Vagina (tissue), 2 donors: ENCODE data around the gene COQ3. TPM values are rescaled to one million over a fixed set of nuclear protein-coding genes. Genes with fewer than 3 reads are reported as not detected.

ENCODE experiments used
- DNase-seq, 2 donors: peaks; one replicate each; pipeline ENCODE4 v3.0.0-alpha.2; 2017; ENCODE audit errors: extremely low spot score in 2 of 2
- H3K27ac ChIP-seq: fragments of 200-600 bp; sonication (generic); one replicate; pipeline ENCODE4 v1.5.1; 2019
- H3K27me3 ChIP-seq: fragments of 200-600 bp; sonication (generic); one replicate; pipeline ENCODE4 v1.5.1; 2019
- H3K36me3 ChIP-seq, 2 donors: fragments of 200-600 bp; sonication (generic); one replicate each; pipeline ENCODE4 v1.5.1; 2017 to 2019
- H3K4me1 ChIP-seq: fragments of 200-600 bp; sonication (generic); one replicate; pipeline ENCODE4 v1.5.1; 2019
- H3K4me3 ChIP-seq, 2 donors: fragments of 200-600 bp; sonication (generic); 1 replicate in 1 of 2; 2 replicates in 1 of 2; pipeline ENCODE4 v1.5.1; 2016 to 2019
- H3K9me3 ChIP-seq: fragments of 200-600 bp; sonication (generic); one replicate; pipeline ENCODE4 v1.5.1; 2019
- POLR2A ChIP-seq, 2 donors: fragments of 450-650 bp; IDR thresholded peaks; one replicate each; pipeline ENCODE4 v1.6.1; 2017; ENCODE audit warnings: antibody characterized with exemption in 2 of 2, mild to moderate bottlenecking in 2 of 2, moderate library complexity in 2 of 2
- POLR2AphosphoS5 ChIP-seq, 2 donors: sonication (generic); formaldehyde crosslinking; IDR thresholded peaks; one replicate each; pipeline ENCODE4 v1.9.0; 2017; ENCODE audit warnings: antibody characterized with exemption in 2 of 2, mild to moderate bottlenecking in 2 of 2, low read depth in 1 of 2; ENCODE audit not compliant: insufficient read depth in 1 of 2
- intact Hi-C: fragments of 100-400 bp; cut with DNase I; formaldehyde crosslinking; loops from one replicate; pipeline ENCODE4 v1.15.1; 2023
- total RNA-seq: library from RNA; depleted of rRNA; stranded (reverse); fragments of >200 nt; gene quantifications from one replicate; pipeline ENCODE4 v1.2.3, GENCODE V29; 2016
- TF ChIP-seq, protein P1 (sequence below), 3 experiments: fragments of 450-650 bp in 2 of 3; fragments of 200-600 bp in 1 of 3; sonication (generic) in 1 of 3; IDR thresholded peaks; one replicate each; pipeline ENCODE4 v1.5.1; 2017 to 2019; ENCODE audit warnings: antibody characterized with exemption in 3 of 3, mild to moderate bottlenecking in 2 of 3, moderate library complexity in 2 of 3

COQ3 gene
- total RNA-seq, 1 donor from 2014 or later: 3.7 TPM

DNA sequence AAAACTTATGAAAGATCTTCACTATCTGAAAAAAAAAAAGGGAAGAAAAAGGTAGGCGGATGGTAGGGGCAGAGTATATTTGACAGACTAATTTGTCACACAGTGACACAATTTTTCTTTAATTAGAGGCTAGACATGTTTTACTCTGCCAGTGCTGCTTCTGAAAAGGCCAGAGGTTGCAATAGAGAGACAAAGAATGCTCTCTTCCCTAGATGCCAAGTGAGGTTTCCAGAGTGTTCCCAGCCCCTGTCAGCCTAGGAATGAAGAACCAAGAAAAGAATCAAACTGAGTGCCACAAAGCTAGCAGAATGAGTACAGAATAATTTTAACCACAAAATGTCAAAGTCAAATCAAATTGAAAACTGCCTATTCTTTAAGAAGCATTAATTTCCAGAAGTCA is 18.1 kb upstream of the COQ3 start:
- no peak overlapping the region for H3K4me3 ChIP-seq
- TF ChIP-seq POLR2A (IDR thresholded peaks at IDR 0.05): no peak
- TF ChIP-seq, protein P1, sequence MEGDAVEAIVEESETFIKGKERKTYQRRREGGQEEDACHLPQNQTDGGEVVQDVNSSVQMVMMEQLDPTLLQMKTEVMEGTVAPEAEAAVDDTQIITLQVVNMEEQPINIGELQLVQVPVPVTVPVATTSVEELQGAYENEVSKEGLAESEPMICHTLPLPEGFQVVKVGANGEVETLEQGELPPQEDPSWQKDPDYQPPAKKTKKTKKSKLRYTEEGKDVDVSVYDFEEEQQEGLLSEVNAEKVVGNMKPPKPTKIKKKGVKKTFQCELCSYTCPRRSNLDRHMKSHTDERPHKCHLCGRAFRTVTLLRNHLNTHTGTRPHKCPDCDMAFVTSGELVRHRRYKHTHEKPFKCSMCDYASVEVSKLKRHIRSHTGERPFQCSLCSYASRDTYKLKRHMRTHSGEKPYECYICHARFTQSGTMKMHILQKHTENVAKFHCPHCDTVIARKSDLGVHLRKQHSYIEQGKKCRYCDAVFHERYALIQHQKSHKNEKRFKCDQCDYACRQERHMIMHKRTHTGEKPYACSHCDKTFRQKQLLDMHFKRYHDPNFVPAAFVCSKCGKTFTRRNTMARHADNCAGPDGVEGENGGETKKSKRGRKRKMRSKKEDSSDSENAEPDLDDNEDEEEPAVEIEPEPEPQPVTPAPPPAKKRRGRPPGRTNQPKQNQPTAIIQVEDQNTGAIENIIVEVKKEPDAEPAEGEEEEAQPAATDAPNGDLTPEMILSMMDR (IDR thresholded peaks at IDR 0.05): no peak
- TF ChIP-seq POLR2AphosphoS5 (IDR thresholded peaks at IDR 0.05; ENCODE audit: insufficient read depth in 1 of 2, low read depth in 1 of 2): no peak
- H3K27ac ChIP-seq: no peak overlapping the region
- H3K4me1 ChIP-seq: peaks cover 45% of the 10 kb centered on the region
- DNase-seq: no peak
- H3K9me3 ChIP-seq: no peaks in the 10 kb centered on the region
- peaks cover 0 to 29% of the 10 kb centered on the region in 2 donors for H3K36me3 ChIP-seq
- H3K27me3 ChIP-seq: no peaks in the 10 kb centered on the region
- intact Hi-C loops: no loop called here

DNA sequence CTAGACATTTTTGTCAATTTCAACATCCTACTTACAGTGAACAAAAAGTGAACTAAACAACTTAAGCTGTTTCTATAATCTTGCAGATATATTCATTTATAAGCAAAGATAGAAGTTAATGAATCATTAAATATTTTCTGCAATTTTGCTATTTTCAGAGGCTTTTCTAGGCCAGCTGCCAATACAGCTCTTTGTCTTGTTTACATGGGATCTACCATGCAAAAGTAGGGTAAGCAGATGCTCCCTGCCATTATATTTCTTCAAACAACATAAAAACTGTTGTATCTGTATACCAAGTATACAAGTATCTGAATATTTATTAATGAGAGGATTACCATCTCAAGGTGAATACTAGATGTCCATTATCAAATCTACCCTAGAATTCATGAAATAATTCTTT is 15.7 kb upstream of the COQ3 start:
- DNase-seq: no peak
- intact Hi-C loops: no loop called here
- H3K4me3 ChIP-seq: no peak overlapping the region
- no peaks in the 10 kb centered on the region for H3K27me3 ChIP-seq
- H3K27ac ChIP-seq: no peak overlapping the region
- peaks cover 0 to 53% of the 10 kb centered on the region in 2 donors for H3K36me3 ChIP-seq
- H3K4me1 ChIP-seq: peaks cover 21% of the 10 kb centered on the region
- no peaks in the 10 kb centered on the region for H3K9me3 ChIP-seq
- TF ChIP-seq POLR2AphosphoS5 (IDR thresholded peaks at IDR 0.05; ENCODE audit: insufficient read depth in 1 of 2, low read depth in 1 of 2) (no peak), POLR2A (IDR thresholded peaks at IDR 0.05) (no peak)
- TF ChIP-seq, protein P1 (IDR thresholded peaks at IDR 0.05): no peak

DNA sequence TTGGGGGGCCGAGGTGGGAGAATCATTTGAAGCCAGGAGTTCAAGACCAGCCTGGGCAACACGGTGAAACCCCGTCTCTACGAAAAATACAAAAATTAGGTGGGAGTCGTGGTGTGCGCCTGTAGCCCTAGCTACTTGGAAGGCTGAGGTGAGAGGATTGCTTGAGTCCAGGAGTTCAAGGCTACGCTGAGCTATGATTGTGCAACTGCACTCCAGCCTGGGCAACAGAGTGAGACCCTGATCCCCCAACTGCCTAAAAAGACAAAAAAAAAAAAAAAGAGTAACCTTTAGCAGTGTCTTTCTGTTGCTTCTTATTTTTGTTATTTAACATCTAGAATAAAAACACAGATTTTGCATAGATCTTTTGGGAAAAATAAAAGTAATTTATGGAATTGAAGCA is 13.1 kb upstream of the COQ3 start:
- DNase-seq: no peak
- Histone ChIP-seq H3K4me1 (peaks cover under 1% of the 10 kb centered on the region), H3K36me3 (peaks cover 0 to 75% of the 10 kb centered on the region in 2 donors), H3K9me3 (no peaks in the 10 kb centered on the region), H3K27me3 (no peaks in the 10 kb centered on the region), H3K27ac (no peak overlapping the region), H3K4me3 (no peak overlapping the region)
- intact Hi-C loops: no loop called here
- TF ChIP-seq POLR2AphosphoS5 (IDR thresholded peaks at IDR 0.05; ENCODE audit: insufficient read depth in 1 of 2, low read depth in 1 of 2) (no peak), POLR2A (IDR thresholded peaks at IDR 0.05) (no peak)
- TF ChIP-seq, protein P1 (IDR thresholded peaks at IDR 0.05): no peak

DNA sequence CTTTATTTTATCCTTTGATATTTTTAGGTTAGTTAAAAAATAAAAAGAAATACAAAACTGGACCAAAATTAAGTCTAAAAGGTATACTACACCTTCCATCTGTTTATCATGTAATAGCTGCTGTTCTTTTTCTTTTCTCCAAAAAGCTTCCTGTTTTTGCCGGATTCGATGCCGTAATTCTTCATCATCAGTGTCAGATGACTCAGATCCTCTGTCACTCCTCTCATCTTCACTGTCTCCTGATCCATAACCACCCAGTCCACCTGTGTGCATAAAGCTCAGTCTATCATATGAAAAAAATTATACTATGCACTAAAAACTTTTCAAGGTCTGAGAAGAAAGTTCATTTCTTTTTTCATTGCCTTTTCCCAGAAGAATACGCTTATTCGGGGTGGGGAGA is 8.5 kb upstream of the COQ3 start:
- H3K4me1 ChIP-seq: no peaks in the 10 kb centered on the region
- H3K4me3 ChIP-seq: no peak overlapping the region
- DNase-seq: no peak
- TF ChIP-seq, protein P1 (IDR thresholded peaks at IDR 0.05): no peak
- no peak for TF ChIP-seq POLR2A (IDR thresholded peaks at IDR 0.05)
- no peak for TF ChIP-seq POLR2AphosphoS5 (IDR thresholded peaks at IDR 0.05; ENCODE audit: insufficient read depth in 1 of 2, low read depth in 1 of 2)
- H3K9me3 ChIP-seq: no peaks in the 10 kb centered on the region
- H3K36me3 ChIP-seq: peaks cover 0 to 86% of the 10 kb centered on the region in 2 donors
- no peak overlapping the region for H3K27ac ChIP-seq
- H3K27me3 ChIP-seq: no peaks in the 10 kb centered on the region
- intact Hi-C loops: no loop called here

DNA sequence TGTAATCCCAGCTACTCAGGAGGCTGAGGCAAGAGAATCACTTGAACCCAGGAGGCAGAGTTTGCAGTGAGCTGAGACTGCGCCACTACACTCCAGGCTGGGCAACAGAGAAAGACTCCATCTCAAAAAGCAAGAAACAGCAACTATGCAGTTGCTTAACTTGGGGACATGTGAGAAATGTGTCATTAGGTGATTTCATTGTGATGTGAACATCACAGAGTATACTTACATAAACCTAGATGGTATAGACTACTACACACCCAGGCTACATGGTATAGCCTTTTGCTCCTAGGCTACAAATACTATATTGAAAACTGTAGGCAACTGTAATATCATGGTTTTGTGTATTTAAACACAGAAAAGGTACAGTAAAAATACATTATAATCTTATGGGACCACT is 3.3 kb upstream of the COQ3 start:
- TF ChIP-seq, protein P1 (IDR thresholded peaks at IDR 0.05): no peak
- TF ChIP-seq POLR2A (IDR thresholded peaks at IDR 0.05): no peak
- no peak for TF ChIP-seq POLR2AphosphoS5 (IDR thresholded peaks at IDR 0.05; ENCODE audit: insufficient read depth in 1 of 2, low read depth in 1 of 2)
- H3K36me3 ChIP-seq: peaks cover 0 to 34% of the 10 kb centered on the region in 2 donors

More for the DNA sequence above, 3.3 kb upstream of the COQ3 start:
- intact Hi-C loops: no loop called here
- Histone ChIP-seq H3K27me3 (no peaks in the 10 kb centered on the region), H3K4me3 (no peak overlapping the region), H3K9me3 (no peaks in the 10 kb centered on the region), H3K4me1 (no peaks in the 10 kb centered on the region), H3K27ac (no peak overlapping the region)
- DNase-seq: no peak
